Right lung (tissue), 10 donors: ENCODE data around the gene VASH2. TPM values are rescaled to one million over a fixed set of nuclear protein-coding genes. Genes with fewer than 3 reads are reported as not detected.
"Not testable (repeated sequence)": the region's sequence is repeated elsewhere in the genome, so short reads cannot be mapped to it uniquely, and the experiment has no call there.

Experiments used
- DNase-seq, 2 donors: peaks; one replicate each; pipeline ENCODE4 v3.0.0-alpha.2; 2013
- long read RNA-seq, 8 donors: transcript quantifications; one replicate each; lab custom pipeline, GENCODE V29; 2026
- polyA plus RNA-seq, 5 donors: library from polyadenylated mRNA; unstranded; fragments of 120-200 nt; gene quantifications; one replicate each; pipeline versions ENCODE4 v1.2.1 to v1.2.3, GENCODE V29; 2013; ENCODE audit warnings: inconsistent platforms in 1 of 5, low replicate concordance in 1 of 5; ENCODE audit not compliant: insufficient read length in 5 of 5, insufficient read depth in 1 of 5

Gene VASH2
- 10 to 100 TPM; 24.0 to 38.4 (median 33.1) TPM for polyA plus RNA-seq
- long read RNA-seq, donor 1, full-length matches to known transcripts, result 4 of 4 reads
- long read RNA-seq, donor 1, partial matches to known transcripts, result 0 of 4 reads
- long read RNA-seq, donor 1, other reads (novel, unspliced or antisense), result 0 of 4 reads
- long read RNA-seq, donor 2, result 0 reads
- long read RNA-seq, donor 3, partial matches to known transcripts, result 5 of 6 reads
- long read RNA-seq, donor 3, other reads (novel, unspliced or antisense), result 0 of 6 reads
- long read RNA-seq, donor 4, result 0 reads
- long read RNA-seq, donor 5, partial matches to known transcripts, result 0 of 7 reads
- long read RNA-seq, donor 5, other reads (novel, unspliced or antisense), result 5 of 7 reads
- long read RNA-seq, donor 6, result 0 reads
- long read RNA-seq, donor 7, partial matches to known transcripts, result 0 of 3 reads
- long read RNA-seq, donor 7, other reads (novel, unspliced or antisense), result 0 of 3 reads
- long read RNA-seq, donor 8, result 0 reads

DNA sequence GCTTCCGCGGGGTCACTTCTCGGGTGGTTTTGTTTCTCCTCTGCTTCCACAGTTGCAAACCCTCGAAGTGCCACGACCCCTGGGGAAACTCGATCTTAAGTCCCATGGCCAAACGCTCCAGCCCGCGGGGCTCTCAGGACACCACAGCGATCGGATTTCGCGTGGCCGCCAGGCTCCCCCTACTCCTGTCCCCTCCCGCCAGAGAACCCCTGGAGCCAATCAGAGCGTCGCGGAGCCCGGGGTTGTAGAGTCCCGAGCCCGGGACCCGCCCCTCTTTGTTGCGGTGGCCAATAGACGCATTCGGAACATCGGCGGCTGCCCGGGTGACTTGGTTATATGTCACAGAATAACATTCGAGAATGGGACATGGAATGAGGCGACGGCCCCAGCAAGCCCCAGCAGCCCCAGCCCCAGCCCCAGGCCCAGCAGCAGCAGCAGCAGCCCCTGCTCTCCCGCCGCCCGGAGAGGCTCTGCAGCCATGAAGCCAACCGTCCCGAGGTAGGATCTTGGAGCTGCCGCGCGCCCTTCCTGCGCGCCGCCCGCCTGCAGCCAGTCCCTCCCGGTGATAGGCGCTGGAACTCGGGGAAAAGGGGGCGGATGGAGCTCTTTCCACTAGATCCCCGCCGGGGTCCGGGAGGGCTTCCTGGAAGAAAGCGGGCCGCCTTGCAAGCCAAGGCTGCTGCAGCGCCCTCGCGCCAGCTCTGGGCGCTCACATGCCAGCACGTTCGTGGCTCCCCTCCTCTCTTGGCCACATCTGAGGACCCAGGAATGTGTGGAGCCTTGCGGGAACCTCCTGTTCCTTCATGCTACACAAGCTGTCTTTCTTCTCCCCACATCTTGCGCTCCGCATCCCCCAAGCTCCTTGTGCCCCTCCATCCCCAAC is at the start of gene VASH2:
Gene VASH2 (plus strand): TSS at position 299 of the 883 bp plus-strand sequence. CDS start 1,002 bp downstream, outside the sequence.
- peak; percentile 88 to 90 for DNase-seq

DNA sequence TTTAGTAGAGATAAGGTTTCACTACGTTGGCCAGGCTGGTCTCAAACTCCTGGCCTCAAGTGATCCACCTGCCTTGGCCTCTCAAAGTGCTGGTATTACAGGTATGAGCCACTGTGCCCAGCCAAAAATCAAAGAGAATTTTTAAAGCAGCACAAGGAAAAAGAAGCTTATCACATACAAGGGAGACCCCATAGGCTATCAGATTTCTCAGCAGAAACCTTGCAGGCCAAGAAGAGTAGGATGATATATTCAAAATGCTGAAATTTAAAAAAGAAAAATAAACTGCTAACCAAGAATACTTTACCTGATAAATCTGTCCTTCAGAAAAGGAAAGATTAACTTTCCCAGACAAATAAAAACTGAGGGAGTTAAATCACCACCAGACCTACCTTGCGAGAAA is 49.1 kb upstream of the VASH2 start:
- DNase-seq, result no peak

GRCh38 chr1:212902054-212902453 is 48.3 kb upstream of the VASH2 start:
- DNase-seq, result no peak

- DNase-seq, result no peak
Measured at GRCh38 chr1:212903664-212904063, 46.7 kb upstream of the VASH2 start.

- not testable (repeated sequence) for DNase-seq
Measured at GRCh38 chr1:212908071-212908470, 42.3 kb upstream of the VASH2 start.

- DNase-seq, result no peak
Measured at GRCh38 chr1:212908971-212909370, 41.4 kb upstream of the VASH2 start.

GRCh38 chr1:212909652-212910063 is 40.7 kb upstream of the VASH2 start:
- no peak for DNase-seq

GRCh38 chr1:212910213-212910612 is 40.1 kb upstream of the VASH2 start:
- not testable (repeated sequence) for DNase-seq

- not testable (repeated sequence) for DNase-seq
Measured at GRCh38 chr1:212913638-212914037, 36.7 kb upstream of the VASH2 start.

DNA sequence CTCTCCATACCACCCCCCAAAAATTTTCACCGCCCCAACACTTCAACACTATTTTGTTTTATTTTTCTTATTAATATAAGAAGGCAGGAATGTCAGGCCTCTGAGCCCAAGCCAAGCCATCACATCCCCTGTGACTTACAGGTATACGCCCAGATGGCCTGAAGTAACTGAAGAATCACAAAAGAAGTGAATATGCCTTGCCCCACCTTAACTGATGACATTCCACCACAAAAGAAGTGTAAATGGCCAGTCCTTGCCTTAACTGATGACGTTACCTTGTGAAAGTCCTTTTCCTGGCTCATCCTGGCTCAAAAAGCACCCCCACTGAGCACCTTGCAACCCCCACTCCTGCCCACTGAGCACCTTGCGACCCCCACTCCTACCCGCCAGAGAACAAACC is 36.2 kb upstream of the VASH2 start:
- DNase-seq, result not testable (repeated sequence)

DNA sequence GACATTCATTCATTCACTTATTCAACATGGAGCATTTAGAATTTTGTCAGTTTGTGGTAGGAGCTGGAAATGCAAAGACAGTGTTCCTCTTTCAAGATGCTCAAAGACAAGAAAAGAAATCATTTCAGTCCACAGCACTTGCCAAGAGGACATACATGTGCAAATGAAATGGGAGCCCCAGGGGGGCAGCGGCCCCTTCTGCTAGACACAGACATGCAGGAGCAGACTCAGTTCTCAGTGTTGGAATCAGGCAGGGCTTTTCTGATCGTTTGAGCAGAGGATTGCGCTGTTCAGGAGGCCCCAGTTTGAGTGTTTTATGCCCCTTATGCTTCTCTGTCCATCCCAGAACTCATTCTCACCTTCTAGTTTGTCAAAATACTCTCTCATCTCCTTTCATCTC is 35.6 kb upstream of the VASH2 start:
- DNase-seq, result no peak

- peak; percentile 82 to 87 for DNase-seq
Measured at GRCh38 chr1:212915245-212916091, 34.9 kb upstream of the VASH2 start.

DNA sequence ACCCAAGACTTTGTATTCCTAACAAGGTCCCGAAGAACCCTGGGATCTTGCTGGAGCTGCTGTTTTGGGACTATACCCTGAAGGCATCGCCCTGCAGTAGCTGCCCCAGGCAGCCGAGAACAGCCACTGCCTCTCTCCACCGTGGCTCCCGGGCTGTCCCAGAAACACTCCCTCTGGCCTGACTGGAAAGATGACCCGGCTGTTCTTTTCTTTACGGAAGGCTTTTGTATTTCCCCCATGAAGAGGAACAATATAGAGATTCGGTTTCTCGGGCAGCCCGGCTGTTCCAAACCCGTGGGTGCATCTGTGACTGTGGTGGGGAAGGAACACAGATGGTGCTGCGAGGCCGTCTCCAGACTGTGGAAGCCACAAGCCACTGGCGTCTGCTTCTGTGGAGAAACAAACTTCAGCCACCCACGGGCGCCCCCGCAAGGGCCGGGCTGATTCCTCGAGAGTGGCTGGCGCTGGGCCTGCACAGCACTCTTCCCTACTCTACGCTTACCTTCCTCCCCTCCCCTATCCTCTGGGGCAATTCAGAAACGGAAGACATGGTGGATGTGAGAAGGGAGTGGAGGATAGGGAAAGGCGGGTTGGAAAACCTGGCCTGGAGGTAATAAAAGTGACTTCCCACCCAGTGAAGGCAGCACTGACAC is 33.7 kb upstream of the VASH2 start:
- DNase-seq, result peak in 1 of 2 donors; percentile 9

GRCh38 chr1:212917134-212917485 is 33.2 kb upstream of the VASH2 start:
- DNase-seq, result no peak

GRCh38 chr1:212917858-212918257 is 32.5 kb upstream of the VASH2 start:
- no peak for DNase-seq

- no peak for DNase-seq
Measured at GRCh38 chr1:212918824-212919223, 31.5 kb upstream of the VASH2 start.

GRCh38 chr1:212920246-212920645 is 30.1 kb upstream of the VASH2 start:
- DNase-seq, result no peak

- DNase-seq, result no peak
Measured at GRCh38 chr1:212920896-212921295, 29.4 kb upstream of the VASH2 start.

DNA sequence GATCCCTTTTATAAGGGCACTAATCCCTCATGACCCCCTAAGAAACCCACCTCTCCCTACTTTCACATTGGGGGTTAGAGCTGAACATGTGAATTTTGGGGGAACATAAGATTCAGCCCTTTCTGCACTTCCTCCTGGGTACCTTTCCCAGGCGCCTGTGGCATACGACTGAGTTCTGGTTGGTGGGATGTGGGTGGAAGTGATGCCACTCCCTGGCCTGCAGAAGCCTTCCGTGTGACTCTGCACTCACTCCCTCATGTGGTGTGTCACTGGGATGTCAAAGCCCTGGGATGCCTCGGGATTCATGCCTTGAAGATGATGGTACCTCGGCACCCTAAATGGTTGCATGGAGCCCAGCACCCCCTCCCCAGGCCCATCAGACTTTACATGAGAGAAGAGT is 28.3 kb upstream of the VASH2 start:
- DNase-seq, result no peak

GRCh38 chr1:212926372-212926771 is 24.0 kb upstream of the VASH2 start:
- no peak for DNase-seq
